SK-N-SH (cell line): Measurements from ENCODE around the gene DSEL.

Experiments
- EP300 ChIP-seq, 2 experiments: IDR thresholded peaks; 2 replicates each; pipeline versions ENCODE4 v1.4.0 to v1.6.1; 2012; ENCODE audit warnings: borderline replicate concordance in 1 of 2, low read depth in 1 of 2, low read length in 1 of 2
- EZH2phosphoT487 ChIP-seq: fragments of 200-600 bp; sonication (generic); IDR thresholded peaks from 2 replicates; pipeline ENCODE4 v1.6.1; 2017; ENCODE audit warnings: low read depth, mixed run types, mild to moderate bottlenecking, antibody characterized with exemption, moderate library complexity, borderline replicate concordance
- GABPA ChIP-seq: IDR thresholded peaks from 2 replicates; pipeline ENCODE4 v1.4.0; 2012; ENCODE audit warnings: low read depth, mild to moderate bottlenecking
- MXI1 ChIP-seq: IDR thresholded peaks from 2 replicates; pipeline ENCODE4 v1.6.1; 2012; ENCODE audit warnings: mild to moderate bottlenecking, low read depth, low read length, improper control_type of control experiment
- PBX3 ChIP-seq: IDR thresholded peaks from 2 replicates; pipeline ENCODE4; 2012
- POLR2AphosphoS5 ChIP-seq: IDR thresholded peaks from 2 replicates; pipeline ENCODE4 v1.6.1; 2012; ENCODE audit warnings: low read depth, low read length
- RAD21 ChIP-seq: IDR thresholded peaks from 2 replicates; pipeline ENCODE4 v1.6.1; 2012; ENCODE audit warnings: mild to moderate bottlenecking, low read length
- RCOR1 ChIP-seq: fragments of 150-350 bp; IDR thresholded peaks from 2 replicates; pipeline ENCODE4 v1.6.1; 2017; ENCODE audit warnings: antibody characterized with exemption, low read length
- REST ChIP-seq: IDR thresholded peaks from 2 replicates; pipeline ENCODE4 v1.6.1; 2012; ENCODE audit warnings: mild to moderate bottlenecking, low read depth, low read length, moderate library complexity
- RXRA ChIP-seq: IDR thresholded peaks from 2 replicates; pipeline ENCODE4 v1.4.0; 2012; ENCODE audit warnings: low read depth, mild to moderate bottlenecking, borderline replicate concordance
- TAF1 ChIP-seq: IDR thresholded peaks from 2 replicates; pipeline ENCODE4 v1.6.1; 2012; ENCODE audit warnings: low read depth, mild to moderate bottlenecking, low read length, moderate library complexity, borderline replicate concordance
- USF1 ChIP-seq: IDR thresholded peaks from 2 replicates; pipeline ENCODE4 v1.4.0; 2012; ENCODE audit warnings: low read depth, borderline replicate concordance
- ZBTB33 ChIP-seq: IDR thresholded peaks from 2 replicates; pipeline ENCODE4 v1.4.0; 2012; ENCODE audit warnings: low read depth, borderline replicate concordance
- TF ChIP-seq, protein P1 (sequence below): fragments of 200-600 bp; sonication (generic); IDR thresholded peaks from 2 replicates; pipeline ENCODE4 v1.6.1; 2017; ENCODE audit warnings: antibody characterized with exemption, mild to moderate bottlenecking, moderate library complexity

GRCh38 chr18:67519592-67519991 lies 3.1 kb upstream of the DSEL start:
- TF ChIP-seq, protein P1, sequence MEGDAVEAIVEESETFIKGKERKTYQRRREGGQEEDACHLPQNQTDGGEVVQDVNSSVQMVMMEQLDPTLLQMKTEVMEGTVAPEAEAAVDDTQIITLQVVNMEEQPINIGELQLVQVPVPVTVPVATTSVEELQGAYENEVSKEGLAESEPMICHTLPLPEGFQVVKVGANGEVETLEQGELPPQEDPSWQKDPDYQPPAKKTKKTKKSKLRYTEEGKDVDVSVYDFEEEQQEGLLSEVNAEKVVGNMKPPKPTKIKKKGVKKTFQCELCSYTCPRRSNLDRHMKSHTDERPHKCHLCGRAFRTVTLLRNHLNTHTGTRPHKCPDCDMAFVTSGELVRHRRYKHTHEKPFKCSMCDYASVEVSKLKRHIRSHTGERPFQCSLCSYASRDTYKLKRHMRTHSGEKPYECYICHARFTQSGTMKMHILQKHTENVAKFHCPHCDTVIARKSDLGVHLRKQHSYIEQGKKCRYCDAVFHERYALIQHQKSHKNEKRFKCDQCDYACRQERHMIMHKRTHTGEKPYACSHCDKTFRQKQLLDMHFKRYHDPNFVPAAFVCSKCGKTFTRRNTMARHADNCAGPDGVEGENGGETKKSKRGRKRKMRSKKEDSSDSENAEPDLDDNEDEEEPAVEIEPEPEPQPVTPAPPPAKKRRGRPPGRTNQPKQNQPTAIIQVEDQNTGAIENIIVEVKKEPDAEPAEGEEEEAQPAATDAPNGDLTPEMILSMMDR: no peak
- TF ChIP-seq RAD21: no peak
- TF ChIP-seq EZH2phosphoT487: no peak
- no peak for TF ChIP-seq POLR2AphosphoS5
- no peak for TF ChIP-seq GABPA
- TF ChIP-seq PBX3: no peak
- TF ChIP-seq USF1: no peak
- TF ChIP-seq ZBTB33: no peak
- TF ChIP-seq RCOR1: no peak
- TF ChIP-seq EP300 (IDR thresholded peaks at IDR 0.05; ENCODE audit: borderline replicate concordance in 1 of 2, low read depth in 1 of 2, low read length in 1 of 2): no peak
- TF ChIP-seq MXI1: no peak
- TF ChIP-seq REST: no peak
- no peak for TF ChIP-seq RXRA
- no peak for TF ChIP-seq TAF1
